Lung (tissue), 12 donors: ENCODE measurements around the gene THUMPD3. TPM values are rescaled to one million over a fixed set of nuclear protein-coding genes. Genes with fewer than 3 reads are reported as not detected.

Experiments used
- ATAC-seq: fragments of 200-7000 bp; cut with Tn5 transposase; one replicate; pipeline ENCODE4 v1.9.1; 2020; ENCODE audit warnings: moderate number of reproducible peaks; ENCODE audit not compliant: insufficient read depth, low FRiP score
- DNase-seq, 3 donors: peaks; one replicate each; pipeline ENCODE4 v3.0.0-alpha.2; 2013 to 2017
- H3K27ac ChIP-seq, 2 donors: one replicate each; pipeline ENCODE4 v1.5.1; 2013; ENCODE audit warnings: mild to moderate bottlenecking in 2 of 2, moderate library complexity in 2 of 2, control low read depth in 1 of 2, inconsistent platforms in 1 of 2, low read depth in 1 of 2, low read length in 1 of 2
- H3K27me3 ChIP-seq, 3 donors: one replicate each; pipeline ENCODE4 v1.5.1; 2013; ENCODE audit warnings: low read length in 2 of 3; ENCODE audit not compliant: control insufficient read depth in 3 of 3, insufficient read depth in 3 of 3
- H3K36me3 ChIP-seq, 4 donors: one replicate each; pipeline ENCODE4 v1.5.1; 2013; ENCODE audit warnings: low read length in 4 of 4, mild to moderate bottlenecking in 1 of 4, moderate library complexity in 1 of 4; ENCODE audit not compliant: control insufficient read depth in 4 of 4, insufficient read depth in 4 of 4
- H3K4me1 ChIP-seq, 5 donors: one replicate each; pipeline ENCODE4 v1.5.1; 2013; ENCODE audit warnings: low read length in 5 of 5, mild to moderate bottlenecking in 2 of 5, moderate library complexity in 1 of 5; ENCODE audit not compliant: control insufficient read depth in 5 of 5, insufficient read depth in 5 of 5
- H3K4me3 ChIP-seq: one replicate; pipeline ENCODE4 v1.5.1; 2013; ENCODE audit warnings: mild to moderate bottlenecking, control low read depth, moderate library complexity
- H3K9ac ChIP-seq, 2 donors: one replicate each; pipeline ENCODE4 v1.5.1; 2013; ENCODE audit warnings: low read length in 2 of 2, control low read depth in 1 of 2; ENCODE audit not compliant: insufficient read depth in 1 of 2
- H3K9me3 ChIP-seq, 4 donors: one replicate each; pipeline ENCODE4 v1.5.1; 2013; ENCODE audit warnings: low read length in 3 of 4, mild to moderate bottlenecking in 1 of 4, moderate library complexity in 1 of 4; ENCODE audit not compliant: control insufficient read depth in 4 of 4, insufficient read depth in 3 of 4
- CTCF ChIP-seq: IDR thresholded peaks from 2 replicates; pipeline ENCODE4 v1.5.1; 2012; ENCODE audit warnings: mild to moderate bottlenecking; ENCODE audit errors: control extremely low read depth, extremely low read depth
- WGBS, 2 donors: extraction: QIAGEN DNeasy Blood & Tissue Kit; methylation state at CpG; one replicate each; pipeline ENCODE4 v1.1.7; 2013; 5-methylcytosine and 5-hydroxymethylcytosine counted together
- polyA plus RNA-seq, 2 donors: library from polyadenylated mRNA; stranded (reverse); fragments of 200-250 nt; gene quantifications; one replicate each; pipeline ENCODE4 v1.2.1, GENCODE V29; 2013
- total RNA-seq, 2 donors: library from RNA; depleted of rRNA in 1 of 2; stranded (reverse); fragments of >200 nt in 1 of 2; gene quantifications; one replicate each; pipeline ENCODE4 v1.2.1, GENCODE V29; 2014 to 2021
- donor health status: control.
- donor health status: control.
- donor health status: Bipolar disorder and iron deficiency.
- donor health status: healthy.
- donor health status: DM: yes; HTN: yes; CAD: no.

The THUMPD3 gene
- total and polyA plus RNA-seq, 4 donors: 28.6 to 37.2 (median 31.8) TPM

GRCh38 chr3:9390265-9390888 lies 27.5 kb downstream of the THUMPD3 start:
- Histone ChIP-seq H3K9ac (no peak overlapping the region), H3K36me3 (peaks cover 17 to 64% (median 44%) of the 10 kb centered on the region in 4 donors), H3K27ac (no peak overlapping the region), H3K4me1 (peaks cover 1 to 10% (median 5%) of the 10 kb centered on the region in 5 donors), H3K4me3 (no peak overlapping the region), H3K27me3 (no peaks in the 10 kb centered on the region), H3K9me3 (no peaks in the 10 kb centered on the region)
- no peak for TF ChIP-seq CTCF
- no peak for ATAC-seq
- 76 to 88% methylated on average over 5 of the region's 5 CpGs for WGBS, 2 donors
- DNase-seq: no peak

- Histone ChIP-seq H3K4me3 (no peak overlapping the region), H3K27me3 (no peaks in the 10 kb centered on the region), H3K9me3 (no peaks in the 10 kb centered on the region), H3K9ac (no peak overlapping the region), H3K27ac (no peak overlapping the region), H3K36me3 (peaks cover 17 to 50% (median 39%) of the 10 kb centered on the region in 4 donors), H3K4me1 (peaks cover 1 to 16% (median 8%) of the 10 kb centered on the region in 5 donors)
- no peak for TF ChIP-seq CTCF
- 21 to 27% methylated on average over 1 of the region's 1 CpG for WGBS, 2 donors
- ATAC-seq (no peak), DNase-seq (no peak)
Observed at GRCh38 chr3:9392041-9392440, 29.2 kb downstream of the THUMPD3 start.

DNA sequence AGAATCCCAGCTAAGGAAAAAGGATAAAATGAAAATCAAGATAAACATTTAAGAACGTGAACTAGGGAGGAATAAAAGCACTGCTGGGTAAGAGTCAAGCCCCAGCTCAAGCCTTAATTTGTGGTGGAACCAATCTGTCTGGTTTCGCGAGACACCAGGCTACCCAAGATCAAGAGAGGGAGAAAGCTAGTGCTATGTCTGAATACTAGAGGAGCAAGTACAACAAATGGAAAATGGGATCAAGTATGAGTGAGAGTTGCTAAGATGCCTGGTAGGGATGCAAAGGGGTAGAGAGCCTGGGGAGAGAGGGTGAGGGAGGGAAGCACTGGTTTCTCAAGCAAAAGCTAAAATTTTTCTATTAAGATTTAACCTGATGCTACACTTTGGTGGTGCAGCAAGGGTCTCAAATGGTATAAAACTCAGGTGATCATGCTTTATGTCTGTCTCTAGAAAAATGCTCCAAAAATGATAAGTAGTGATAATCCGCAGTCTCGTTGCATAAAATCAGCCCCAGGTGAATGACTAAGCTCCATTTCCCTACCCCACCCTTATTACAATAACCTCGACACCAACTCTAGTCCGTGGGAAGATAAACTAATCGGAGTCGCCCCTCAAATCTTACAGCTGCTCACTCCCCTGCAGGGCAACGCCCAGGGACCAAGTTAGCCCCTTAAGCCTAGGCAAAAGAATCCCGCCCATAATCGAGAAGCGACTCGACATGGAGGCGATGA lies 32.9 kb downstream of the THUMPD3 start:
- peak overlapping the region; percentile 80 to 98 for H3K9ac ChIP-seq
- DNase-seq: peak in 2 of 3 donors; percentile 28 to 31
- H3K4me3 ChIP-seq: peak overlapping the region; percentile 68
- H3K4me1 ChIP-seq: peaks cover 4 to 32% (median 11%) of the 10 kb centered on the region in 5 donors
- 8 to 12% methylated on average over 15 of the region's 15 CpGs for WGBS, 2 donors
- peaks cover 9 to 20% (median 15%) of the 10 kb centered on the region in 4 donors for H3K36me3 ChIP-seq
- no peak for TF ChIP-seq CTCF
- H3K9me3 ChIP-seq: no peaks in the 10 kb centered on the region
- peak overlapping the region; percentile 97 to 99 for H3K27ac ChIP-seq
- no peak for ATAC-seq
- H3K27me3 ChIP-seq: no peaks in the 10 kb centered on the region
